K562 (cell line): ENCODE results near the gene NAA80. TPM values are rescaled to one million over a fixed set of nuclear protein-coding genes. Genes with fewer than 3 reads are reported as not detected.

Source experiments
- CCNT2 ChIP-seq: IDR thresholded peaks from 2 replicates; pipeline ENCODE4 v1.6.1; 2011; ENCODE audit warnings: borderline replicate concordance, low read depth, mild to moderate bottlenecking, moderate library complexity, mixed read lengths, low read length; ENCODE audit not compliant: insufficient read length; ENCODE audit errors: extremely low read depth
- CREM ChIP-seq: IDR thresholded peaks from 2 replicates; pipeline ENCODE4 v1.6.1; 2014; ENCODE audit warnings: antibody characterized with exemption, low read depth
- FOS ChIP-seq: IDR thresholded peaks from 3 replicates; pipeline ENCODE4 v1.6.1; 2011; ENCODE audit not compliant: insufficient read length; ENCODE audit errors: extremely low read depth
- FOXJ3 ChIP-seq: sonication (generic); formaldehyde crosslinking; IDR thresholded peaks from 2 replicates; pipeline ENCODE4 v1.4.0; 2020; ENCODE audit warnings: mild to moderate bottlenecking, missing genetic modification reagents
- ILF3 ChIP-seq: fragments of 450-650 bp; IDR thresholded peaks from 2 replicates; pipeline ENCODE4 v1.6.1; 2018; ENCODE audit warnings: antibody characterized with exemption, mild to moderate bottlenecking, moderate library complexity, borderline replicate concordance
- IRF1 ChIP-seq: sonication (generic); formaldehyde crosslinking; IDR thresholded peaks from 2 replicates; pipeline ENCODE4 v1.8.0; 2022; ENCODE audit warnings: missing genetic modification reagents, mild to moderate bottlenecking, borderline replicate concordance
- JUND ChIP-seq, 2 experiments: IDR thresholded peaks; 2 replicates in 1 of 2; 3 replicates in 1 of 2; pipeline ENCODE4 v1.6.1; 2011; ENCODE audit warnings: borderline replicate concordance in 2 of 2, low read depth in 2 of 2, low read length in 2 of 2, improper control_type of control experiment in 1 of 2, missing biosample characterization in 1 of 2, missing genetic modification characterization in 1 of 2, missing genetic modification reagents in 1 of 2
- KAT7 ChIP-seq: sonication (generic); formaldehyde crosslinking; IDR thresholded peaks from 2 replicates; pipeline ENCODE4 v1.8.0; 2022; ENCODE audit warnings: missing genetic modification reagents, mild to moderate bottlenecking, borderline replicate concordance
- MTA2 ChIP-seq: fragments of 450-650 bp; IDR thresholded peaks from 2 replicates; pipeline ENCODE4 v1.6.1; 2016; ENCODE audit warnings: low read depth
- SAFB2 ChIP-seq: fragments of 200-400 bp; formaldehyde crosslinking; IDR thresholded peaks from 2 replicates; pipeline ENCODE4 v1.6.1; 2018; ENCODE audit warnings: borderline replicate concordance, low read length, low read depth, moderate library complexity; ENCODE audit not compliant: severe bottlenecking
- SRF ChIP-seq, 2 experiments: fragments of 250-450, 450-650 bp in 1 of 2; sonication (Bioruptor Pico) in 1 of 2; sonication (generic) in 1 of 2; formaldehyde crosslinking; IDR thresholded peaks; 2 replicates each; pipeline versions ENCODE4 v1.5.0 to v1.5.1; 2020 to 2022; ENCODE audit warnings: mild to moderate bottlenecking in 1 of 2, missing genetic modification reagents in 1 of 2
- SRSF3 ChIP-seq: fragments of 200-400 bp; formaldehyde crosslinking; IDR thresholded peaks from 2 replicates; pipeline ENCODE4 v1.6.1; 2016; ENCODE audit warnings: mild to moderate bottlenecking, low read length, moderate library complexity; ENCODE audit not compliant: insufficient read depth
- TAF9B ChIP-seq: fragments of 450-650 bp; IDR thresholded peaks from 2 replicates; pipeline ENCODE4 v1.6.1; 2018; ENCODE audit warnings: mild to moderate bottlenecking; ENCODE audit not compliant: partially characterized antibody
- TRIM28 ChIP-seq: fragments of 450-650 bp; IDR thresholded peaks from 2 replicates; pipeline ENCODE4 v1.6.1; 2017
- ZNF146 ChIP-seq: IDR thresholded peaks from one replicate; pipeline ENCODE4 v1.6.1; 2018; ENCODE audit warnings: missing compliant biosample characterization; ENCODE audit not compliant: unreplicated experiment
- ZNF740 ChIP-seq, 3 experiments: fragments of 200-800 bp in 1 of 3; sonication (Bioruptor generic) in 1 of 3; sonication (generic) in 1 of 3; formaldehyde crosslinking in 1 of 3; IDR thresholded peaks; 2 replicates each; pipeline versions ENCODE4 v1.6.1 to v1.8.0; 2016 to 2022; ENCODE audit warnings: mild to moderate bottlenecking in 2 of 3, missing compliant biosample characterization in 2 of 3, missing genetic modification characterization in 2 of 3, missing genetic modification reagents in 1 of 3
- polyA plus RNA-seq, 8 experiments: library from polyadenylated mRNA; depleted of rRNA in 4 of 8; stranded (reverse) in 5 of 8; unstranded in 3 of 8; fragments of >200 nt; fragmentation: Nextera tagmentation in 2 of 8; fragmentation: Illumina TruSeq in 1 of 8; extraction: Ambion mirVana in 2 of 8; extraction: Trizol in 1 of 8; gene quantifications; 2 replicates each; pipeline versions ENCODE4 v1.2.1 to v1.2.3, GENCODE V29; 2011 to 2014; ENCODE audit warnings: inconsistent platforms in 1 of 8, missing spikeins in 1 of 8
- total RNA-seq, 7 experiments: library from RNA; depleted of rRNA in 6 of 7; stranded (reverse); fragments of >200 nt in 6 of 7; fragmentation: Illumina TruSeq in 2 of 7; extraction: Trizol in 2 of 7; gene quantifications; 2 replicates each; pipeline versions ENCODE4 v1.2.1 to v1.2.3, GENCODE V29; 2011 to 2021; ENCODE audit warnings: low replicate concordance in 1 of 7
- TF ChIP-seq, protein P1 (sequence below), 2 experiments: fragments of 200-800 bp in 1 of 2; sonication (Bioruptor generic) in 1 of 2; sonication (generic) in 1 of 2; formaldehyde crosslinking in 1 of 2; IDR thresholded peaks in 1 of 2; conservative IDR thresholded peaks in 1 of 2; 2 replicates each; pipeline versions ENCODE4 v1.5.0 to v1.6.1; 2016 to 2020; ENCODE audit warnings: missing compliant biosample characterization in 1 of 2, missing genetic modification characterization in 1 of 2, missing genetic modification reagents in 1 of 2
- TF ChIP-seq, protein P2 (sequence below): fragments of 250-450 bp; sonication (Bioruptor Pico); IDR thresholded peaks from 2 replicates; pipeline ENCODE4 v1.8.0; 2021; ENCODE audit warnings: moderate library complexity, mild to moderate bottlenecking, inconsistent platforms
- TF ChIP-seq, protein P3 (sequence below): sonication (generic); formaldehyde crosslinking; IDR thresholded peaks from 2 replicates; pipeline ENCODE4 v1.8.0; 2022; ENCODE audit warnings: mild to moderate bottlenecking, missing genetic modification reagents

Gene NAA80
- total and polyA plus RNA-seq, 9 of the 15 experiments (the other 6 are each of a cell fraction or from before 2014, with no cell fraction given) = 0.82 to 24.0 (median 8.6) TPM

DNA sequence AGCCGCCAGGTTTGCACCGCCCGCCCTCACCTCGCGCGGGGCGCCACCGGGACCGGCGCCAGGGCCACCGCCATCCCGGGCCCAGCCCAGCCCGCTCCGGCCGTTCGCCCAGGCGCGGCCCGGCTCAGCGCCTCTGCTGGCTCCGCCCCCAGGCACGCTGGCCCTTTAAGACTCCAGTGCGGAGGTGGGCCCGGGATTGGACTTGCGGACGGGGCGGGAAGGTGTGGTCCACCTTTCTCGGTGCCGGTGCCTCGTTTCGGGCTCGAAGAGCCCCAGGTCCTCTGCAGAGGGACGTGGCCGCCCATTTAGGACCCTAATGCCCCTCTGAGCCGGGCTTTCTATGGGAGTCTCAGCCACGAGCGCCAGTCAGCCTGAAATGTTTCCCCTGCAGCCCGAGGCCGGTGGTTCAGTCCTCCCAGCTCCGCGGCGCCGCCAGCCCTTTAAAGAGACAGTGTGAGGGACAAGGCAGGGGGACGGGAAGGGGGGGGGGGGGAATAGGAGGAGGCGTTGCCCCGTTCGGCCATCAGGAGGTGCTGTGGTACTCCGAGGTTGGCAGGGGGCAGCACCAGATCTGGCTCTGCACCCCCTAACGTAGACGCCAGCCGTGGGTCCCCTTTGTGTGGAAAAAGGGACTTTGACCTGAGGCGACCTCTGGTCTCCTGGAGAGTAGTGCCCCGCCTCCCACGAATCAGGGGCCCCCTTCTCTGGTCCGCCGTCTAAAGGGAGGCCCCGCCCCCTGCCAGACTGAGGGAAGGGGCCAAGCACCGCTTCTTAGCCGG is 22.3 kb upstream of the NAA80 start (continued):
- TF ChIP-seq ZNF740 (CRISPR knock-in tag; IDR thresholded peaks at IDR 0.05) (peak; percentile 91), ZNF740 (tag; IDR thresholded peaks at IDR 0.05) (peak in 1 of 2 experiments; percentile 92; a peak in 2 of 4 replicates), IRF1 (CRISPR knock-in tag) (no peak), SAFB2 (no peak), KAT7 (CRISPR knock-in tag) (no peak), ILF3 (no peak), MTA2 (no peak), SRF (CRISPR knock-in tag; IDR thresholded peaks at IDR 0.05) (no peak), CREM (no peak), TAF9B (no peak), CCNT2 (peak; percentile 74), ZNF146 (CRISPR knock-in tag) (no peak), JUND (IDR thresholded peaks at IDR 0.05; ENCODE audit: borderline replicate concordance, low read depth, low read length) (peak; percentile 93), JUND (tag; IDR thresholded peaks at IDR 0.05; ENCODE audit: borderline replicate concordance, low read depth, low read length) (no peak), FOS (no peak), SRSF3 (no peak), TRIM28 (no peak), FOXJ3 (CRISPR knock-in tag) (no peak)
- TF ChIP-seq, protein P1, sequence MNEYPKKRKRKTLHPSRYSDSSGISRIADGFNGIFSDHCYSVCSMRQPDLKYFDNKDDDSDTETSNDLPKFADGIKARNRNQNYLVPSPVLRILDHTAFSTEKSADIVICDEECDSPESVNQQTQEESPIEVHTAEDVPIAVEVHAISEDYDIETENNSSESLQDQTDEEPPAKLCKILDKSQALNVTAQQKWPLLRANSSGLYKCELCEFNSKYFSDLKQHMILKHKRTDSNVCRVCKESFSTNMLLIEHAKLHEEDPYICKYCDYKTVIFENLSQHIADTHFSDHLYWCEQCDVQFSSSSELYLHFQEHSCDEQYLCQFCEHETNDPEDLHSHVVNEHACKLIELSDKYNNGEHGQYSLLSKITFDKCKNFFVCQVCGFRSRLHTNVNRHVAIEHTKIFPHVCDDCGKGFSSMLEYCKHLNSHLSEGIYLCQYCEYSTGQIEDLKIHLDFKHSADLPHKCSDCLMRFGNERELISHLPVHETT (CRISPR knock-in tag; conservative IDR thresholded peaks at IDR 0.05 in 1 of 2, IDR thresholded peaks at IDR 0.05 in 1 of 2) = peak in 1 of 2 experiments; percentile 61; a peak in 1 of 4 replicates
- TF ChIP-seq, protein P2, sequence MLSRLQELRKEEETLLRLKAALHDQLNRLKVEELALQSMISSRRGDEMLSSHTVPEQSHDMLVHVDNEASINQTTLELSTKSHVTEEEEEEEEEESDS (CRISPR knock-in tag) = no peak
- TF ChIP-seq, protein P3, sequence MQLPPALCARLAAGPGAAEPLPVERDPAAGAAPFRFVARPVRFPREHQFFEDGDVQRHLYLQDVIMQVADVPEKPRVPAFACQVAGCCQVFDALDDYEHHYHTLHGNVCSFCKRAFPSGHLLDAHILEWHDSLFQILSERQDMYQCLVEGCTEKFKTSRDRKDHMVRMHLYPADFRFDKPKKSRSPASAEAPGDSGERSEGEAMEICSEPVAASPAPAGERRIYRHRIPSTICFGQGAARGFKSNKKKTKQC (CRISPR knock-in tag) = no peak
